Stimulated activated CD8-positive, alpha-beta memory T cell treated with anti-CD3 and anti-CD28 coated beads, Interleukin-15, amount 100 ng/mL, for 1 hour (primary cell): Measurements from ENCODE around the gene PCCA.
"Not testable (repeated sequence)": the region's sequence is repeated elsewhere in the genome, so short reads cannot be mapped to it uniquely, and the experiment has no call there.

Experiments used
- DNase-seq: peaks from one replicate; pipeline ENCODE4 v3.0.0-alpha.2; 2020; ENCODE audit warnings: low read depth

PCCA gene

GRCh38 chr13:100139817-100140216 lies 50.9 kb downstream of the PCCA start:
- DNase-seq: no peak

- DNase-seq: no peak
These were observed 51.5 kb downstream of the PCCA start for GRCh38 chr13:100140441-100140840.

GRCh38 chr13:100141461-100141961 lies 52.6 kb downstream of the PCCA start:
- not testable (repeated sequence) for DNase-seq

- DNase-seq: no peak
These were observed 57.6 kb downstream of the PCCA start for GRCh38 chr13:100146534-100146933.

GRCh38 chr13:100147825-100148224 lies 58.9 kb downstream of the PCCA start:
- no peak for DNase-seq

GRCh38 chr13:100148422-100148821 lies 59.5 kb downstream of the PCCA start:
- DNase-seq: no peak

GRCh38 chr13:100149389-100149788 lies 60.5 kb downstream of the PCCA start:
- DNase-seq: no peak

GRCh38 chr13:100150711-100151110 lies 61.8 kb downstream of the PCCA start:
- not testable (repeated sequence) for DNase-seq

GRCh38 chr13:100154842-100155416 lies 66.0 kb downstream of the PCCA start:
- no peak for DNase-seq

GRCh38 chr13:100156788-100157187 lies 67.9 kb downstream of the PCCA start:
- DNase-seq: no peak

- DNase-seq: no peak
These were observed 69.7 kb downstream of the PCCA start for GRCh38 chr13:100158569-100158968.

GRCh38 chr13:100159584-100159983 lies 70.7 kb downstream of the PCCA start:
- DNase-seq: no peak

- DNase-seq: no peak
These were observed 71.6 kb downstream of the PCCA start for GRCh38 chr13:100160450-100160849.

- no peak for DNase-seq
These were observed 74.5 kb downstream of the PCCA start for GRCh38 chr13:100163375-100163774.

- no peak for DNase-seq
These were observed 84.3 kb downstream of the PCCA start for GRCh38 chr13:100173203-100173602.

GRCh38 chr13:100174455-100174854 lies 85.6 kb downstream of the PCCA start:
- DNase-seq: not testable (repeated sequence)

GRCh38 chr13:100175078-100175802 lies 86.3 kb downstream of the PCCA start:
- no peak for DNase-seq

GRCh38 chr13:100175803-100176182 lies 86.9 kb downstream of the PCCA start:
- DNase-seq: no peak

- no peak for DNase-seq
These were observed 88.0 kb downstream of the PCCA start for GRCh38 chr13:100176801-100177400.

GRCh38 chr13:100178309-100178708 lies 89.4 kb downstream of the PCCA start:
- no peak for DNase-seq

- DNase-seq: no peak
These were observed 90.4 kb downstream of the PCCA start for GRCh38 chr13:100179276-100179675.

GRCh38 chr13:100182900-100183490 lies 94.1 kb downstream of the PCCA start:
- no peak for DNase-seq

- no peak for DNase-seq
These were observed 95.2 kb downstream of the PCCA start for GRCh38 chr13:100184095-100184494.
